OCI-M2 (cell line): ENCODE data around the gene PPFIBP2.

Experiments
- DNase-seq: peaks from one replicate; lab custom pipeline; 2025; ENCODE audit not compliant: unreplicated experiment; lab: John Stamatoyannopoulos, UW

The PPFIBP2 gene

DNA sequence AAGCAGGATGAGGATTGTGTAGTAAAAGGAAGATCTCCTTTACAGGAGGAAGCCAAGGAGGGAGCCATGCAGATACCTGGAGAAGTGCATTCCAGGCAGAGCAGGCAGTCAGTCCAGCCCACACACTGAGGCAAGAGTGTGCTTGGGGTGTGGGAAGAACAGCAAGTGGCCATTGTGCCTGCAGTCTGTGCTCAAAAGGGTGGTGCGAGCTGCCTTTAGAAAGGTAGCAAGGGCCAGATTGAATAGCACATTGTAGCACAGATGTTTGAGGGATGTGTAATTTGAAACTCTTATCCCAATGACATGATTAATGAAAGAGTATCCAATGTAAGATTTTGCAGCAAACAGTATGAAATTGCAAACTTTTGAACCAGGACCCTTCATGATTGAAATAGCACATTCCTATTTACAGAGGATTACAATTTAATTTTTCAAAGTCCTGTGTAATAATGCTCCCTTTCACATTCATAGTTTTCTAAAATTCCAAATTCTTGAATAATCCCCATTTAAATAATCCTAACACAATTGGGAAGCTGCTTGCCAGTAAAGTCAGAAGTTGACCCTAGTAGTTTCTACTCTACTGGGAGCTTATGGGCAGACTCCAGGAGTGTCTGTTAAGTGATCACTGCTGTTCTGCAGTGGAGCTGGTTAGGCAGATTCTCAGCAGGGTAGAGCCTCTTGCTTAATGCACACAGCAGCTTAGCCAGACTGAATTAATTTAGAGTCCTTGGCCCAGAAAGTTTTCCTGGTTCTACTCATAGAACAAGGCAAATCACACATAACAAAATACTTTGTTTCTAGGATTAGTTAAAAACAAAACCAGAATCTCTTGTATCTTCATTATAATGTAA is 81.4 kb downstream of the PPFIBP2 start:
- no peak for DNase-seq

GRCh38 chr11:7595951-7596350 is 82.2 kb downstream of the PPFIBP2 start:
- no peak for DNase-seq

- no peak for DNase-seq
These were observed 83.2 kb downstream of the PPFIBP2 start for GRCh38 chr11:7596975-7597391.

- DNase-seq: no peak
These were observed 83.8 kb downstream of the PPFIBP2 start for GRCh38 chr11:7597620-7598019.

DNA sequence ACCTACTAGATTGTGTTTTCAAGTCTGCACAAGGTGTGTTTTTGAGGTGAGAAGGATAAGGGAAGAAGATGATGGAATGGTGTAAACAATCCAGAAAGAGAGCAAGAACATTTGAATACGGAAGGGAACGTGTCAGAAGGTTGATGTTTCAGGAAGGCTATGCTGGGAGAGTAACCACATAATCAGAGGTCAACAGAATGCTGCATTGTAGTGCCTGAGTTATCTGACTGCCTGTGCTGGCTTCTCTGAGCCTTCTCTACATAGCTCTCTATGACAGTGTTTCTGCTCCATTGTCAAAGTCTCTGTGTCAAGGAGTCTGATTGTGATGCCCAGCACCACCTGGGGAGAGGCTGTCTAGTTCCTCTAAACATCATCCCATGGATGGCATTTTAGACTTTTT is 85.4 kb downstream of the PPFIBP2 start:
- no peak for DNase-seq

GRCh38 chr11:7600205-7600775 is 86.5 kb downstream of the PPFIBP2 start:
- no peak for DNase-seq

- no peak for DNase-seq
These were observed 89.4 kb downstream of the PPFIBP2 start for GRCh38 chr11:7603031-7603781.

- DNase-seq: no peak
These were observed 90.6 kb downstream of the PPFIBP2 start for GRCh38 chr11:7604331-7604955.

GRCh38 chr11:7605186-7605943 is 91.6 kb downstream of the PPFIBP2 start:
- no peak for DNase-seq

GRCh38 chr11:7606496-7606895 is 92.7 kb downstream of the PPFIBP2 start:
- DNase-seq: no peak

- DNase-seq: no peak
These were observed 95.2 kb downstream of the PPFIBP2 start for GRCh38 chr11:7609015-7609414.

GRCh38 chr11:7609521-7609920 is 95.7 kb downstream of the PPFIBP2 start:
- DNase-seq: no peak

DNA sequence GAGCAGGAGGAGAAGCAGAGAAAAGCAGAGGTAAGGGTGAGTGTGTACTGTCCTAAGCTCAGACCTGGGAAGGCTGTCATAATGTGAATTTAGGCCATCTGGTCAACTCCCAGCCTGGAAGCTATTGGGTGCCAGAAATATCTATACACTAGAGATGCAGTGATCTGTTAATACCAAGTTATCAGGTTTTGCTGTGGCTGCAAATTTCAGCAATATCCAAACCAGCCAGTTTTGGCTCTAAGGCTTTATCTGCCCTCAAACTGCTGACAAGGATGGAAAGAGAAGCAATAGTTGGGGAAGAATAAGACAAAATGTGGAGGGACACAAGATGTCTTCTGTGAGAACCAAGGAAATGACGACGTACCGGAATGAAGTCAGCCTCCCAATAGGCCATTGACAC is 96.6 kb downstream of the PPFIBP2 start:
- no peak for DNase-seq

DNA sequence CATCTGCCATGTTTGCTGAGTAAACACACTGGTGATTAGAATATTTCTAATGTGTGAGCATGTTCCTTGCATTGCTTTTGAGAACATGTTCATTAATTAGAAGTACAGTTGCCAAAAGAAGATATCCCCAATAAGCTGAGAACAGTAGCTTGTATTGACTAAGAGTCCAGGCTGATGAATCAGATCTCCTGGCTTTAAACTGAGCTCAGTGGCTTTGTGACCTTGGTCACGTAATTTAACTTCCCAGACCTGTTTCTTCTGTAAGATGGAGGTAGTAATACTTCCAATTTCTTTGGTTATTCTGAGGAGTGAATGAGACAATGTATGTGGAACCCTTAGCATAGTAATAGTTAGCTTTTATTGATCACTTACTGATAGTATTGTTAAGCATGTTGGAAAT is 97.6 kb downstream of the PPFIBP2 start:
- DNase-seq: no peak

DNA sequence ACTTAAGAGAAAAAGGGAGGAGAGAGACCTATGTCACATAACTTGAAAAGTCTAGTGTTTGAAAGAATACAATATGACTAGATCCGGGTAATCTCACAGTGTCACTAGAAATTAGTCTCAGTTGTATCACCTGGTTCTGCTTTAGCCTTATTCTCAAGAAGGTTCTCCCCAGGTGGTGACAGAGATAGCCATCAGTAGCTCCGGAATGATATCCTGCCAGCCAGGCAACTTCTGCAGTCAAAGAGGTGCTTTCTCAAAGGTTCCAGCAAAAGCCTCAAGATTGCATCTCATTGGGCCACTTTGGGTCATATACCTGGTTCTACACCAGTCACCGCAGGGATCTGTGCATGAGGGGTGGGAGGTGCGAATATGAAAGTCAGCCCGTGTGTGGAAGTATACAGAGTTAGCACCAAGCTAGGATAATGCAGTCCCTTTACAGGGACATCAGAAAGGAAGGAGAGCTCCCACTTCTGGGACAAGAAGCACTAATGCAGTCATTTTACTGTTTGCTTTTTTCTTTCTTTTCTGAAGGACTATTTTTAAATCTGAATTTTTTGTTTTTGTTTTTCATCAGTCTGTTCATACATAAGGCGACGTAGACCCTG is 98.4 kb downstream of the PPFIBP2 start:
- DNase-seq: no peak

DNA sequence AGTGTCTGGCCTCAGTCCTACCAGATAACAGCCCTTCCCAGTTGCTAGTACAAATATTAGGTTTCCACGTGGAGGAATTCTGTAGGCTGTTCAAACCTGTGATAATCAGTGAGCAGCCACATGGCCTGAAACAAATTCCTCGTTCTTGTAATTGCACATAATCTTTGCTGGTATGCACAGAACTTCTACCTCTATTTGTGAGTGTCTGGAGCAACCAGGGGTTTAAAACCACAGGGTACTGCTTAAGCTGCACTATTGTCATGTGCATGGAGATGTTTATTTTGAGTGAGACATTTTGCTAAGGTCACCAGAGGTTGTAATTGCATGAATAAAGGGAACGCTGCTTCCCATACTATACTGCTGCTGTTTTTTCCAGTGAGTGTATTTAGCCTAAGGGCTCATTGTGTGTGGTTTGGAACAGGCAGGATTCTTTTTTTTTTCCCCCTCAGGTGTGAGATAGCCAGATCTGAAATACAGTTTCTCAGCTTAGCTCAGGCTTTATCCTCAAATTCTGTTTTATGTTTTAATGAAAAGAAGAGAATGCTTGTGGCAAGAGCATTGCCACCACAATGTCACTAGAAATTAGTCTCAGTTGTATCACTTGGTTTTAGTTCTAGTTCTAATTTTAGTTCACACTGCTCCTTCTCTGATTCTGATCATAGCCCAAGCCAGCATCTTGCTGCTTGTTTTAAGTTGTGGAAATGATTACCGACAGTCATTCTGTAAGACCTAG is 99.0 kb downstream of the PPFIBP2 start:
- no peak for DNase-seq

DNA sequence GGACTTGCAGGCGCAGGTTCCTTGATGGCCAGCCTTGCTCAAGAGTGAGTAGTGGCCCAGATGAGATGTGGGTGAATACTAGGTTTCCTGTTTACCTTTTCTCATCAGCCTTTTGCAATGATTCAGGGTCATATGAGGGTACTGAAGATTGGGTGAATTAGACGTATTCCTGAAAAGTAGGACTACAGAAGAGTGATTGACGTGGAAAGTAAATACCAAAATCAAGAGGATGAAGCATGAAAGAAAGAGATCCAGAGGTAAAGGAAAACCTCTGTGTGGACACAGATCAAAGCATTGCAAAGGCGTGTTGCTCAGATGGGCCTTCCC is 99.6 kb downstream of the PPFIBP2 start:
- no peak for DNase-seq

GRCh38 chr11:7614656-7615055 is 100.9 kb downstream of the PPFIBP2 start:
- no peak for DNase-seq

- DNase-seq: no peak
These were observed 103.2 kb downstream of the PPFIBP2 start for GRCh38 chr11:7617032-7617431.

GRCh38 chr11:7619322-7619721 is 105.5 kb downstream of the PPFIBP2 start:
- no peak for DNase-seq
